ENCODE data around the gene DSP. TPM values are rescaled to one million over a fixed set of nuclear protein-coding genes. Genes with fewer than 3 reads are reported as not detected.

The DSP gene
- total RNA-seq, 1 donor from 2014 or later: 80.1 TPM

DNA sequence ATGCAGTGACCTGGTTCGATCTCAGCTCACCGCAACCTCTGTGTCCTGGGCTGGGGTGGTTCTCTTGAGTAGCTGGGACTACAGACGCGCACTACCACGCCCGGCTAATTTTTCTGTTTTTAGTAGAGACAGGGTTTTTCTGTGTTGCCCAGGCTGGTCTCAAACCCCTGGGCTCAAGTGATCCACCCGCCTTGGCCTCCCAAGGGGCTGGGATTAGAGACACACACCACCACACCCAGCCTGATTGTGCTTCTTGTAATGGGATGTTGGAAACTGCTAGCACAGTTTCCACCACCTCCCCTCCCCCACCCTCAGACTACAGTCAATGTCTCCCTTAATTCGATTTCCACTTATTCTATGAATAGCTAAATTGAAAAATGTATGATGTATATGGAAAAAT, 22.6 kb upstream of the DSP start:
- no peak for DNase-seq (ENCODE audit: low read depth)
- TF ChIP-seq, protein P1, sequence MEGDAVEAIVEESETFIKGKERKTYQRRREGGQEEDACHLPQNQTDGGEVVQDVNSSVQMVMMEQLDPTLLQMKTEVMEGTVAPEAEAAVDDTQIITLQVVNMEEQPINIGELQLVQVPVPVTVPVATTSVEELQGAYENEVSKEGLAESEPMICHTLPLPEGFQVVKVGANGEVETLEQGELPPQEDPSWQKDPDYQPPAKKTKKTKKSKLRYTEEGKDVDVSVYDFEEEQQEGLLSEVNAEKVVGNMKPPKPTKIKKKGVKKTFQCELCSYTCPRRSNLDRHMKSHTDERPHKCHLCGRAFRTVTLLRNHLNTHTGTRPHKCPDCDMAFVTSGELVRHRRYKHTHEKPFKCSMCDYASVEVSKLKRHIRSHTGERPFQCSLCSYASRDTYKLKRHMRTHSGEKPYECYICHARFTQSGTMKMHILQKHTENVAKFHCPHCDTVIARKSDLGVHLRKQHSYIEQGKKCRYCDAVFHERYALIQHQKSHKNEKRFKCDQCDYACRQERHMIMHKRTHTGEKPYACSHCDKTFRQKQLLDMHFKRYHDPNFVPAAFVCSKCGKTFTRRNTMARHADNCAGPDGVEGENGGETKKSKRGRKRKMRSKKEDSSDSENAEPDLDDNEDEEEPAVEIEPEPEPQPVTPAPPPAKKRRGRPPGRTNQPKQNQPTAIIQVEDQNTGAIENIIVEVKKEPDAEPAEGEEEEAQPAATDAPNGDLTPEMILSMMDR (conservative IDR thresholded peaks at IDR 0.05; ENCODE audit: low read depth, low read length): no peak
- H3K4me3 ChIP-seq (ENCODE audit: low read depth, low read length): no peak overlapping the region

DNA sequence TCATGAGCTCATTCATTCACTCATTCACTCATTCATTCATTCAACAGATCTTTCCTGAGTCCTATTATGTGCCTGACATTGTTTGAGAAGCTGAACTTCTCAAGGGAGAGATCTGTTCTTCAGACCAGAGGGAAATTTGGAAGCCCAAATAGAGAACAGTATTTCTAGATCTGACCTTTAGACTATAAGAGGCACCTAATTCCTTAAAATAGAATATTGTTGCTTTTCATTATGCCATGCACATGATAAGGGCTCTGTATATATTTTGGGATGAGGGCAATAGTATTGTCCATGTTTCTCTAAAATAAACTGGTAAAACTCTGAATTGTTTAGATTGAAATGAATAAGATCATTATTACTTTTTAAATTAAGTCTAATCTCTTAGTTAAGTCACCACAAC, 18.6 kb upstream of the DSP start:
- TF ChIP-seq, protein P1 (conservative IDR thresholded peaks at IDR 0.05; ENCODE audit: low read depth, low read length): no peak
- H3K4me3 ChIP-seq (ENCODE audit: low read depth, low read length): no peak overlapping the region
- no peak for DNase-seq (ENCODE audit: low read depth)

- TF ChIP-seq, protein P1 (conservative IDR thresholded peaks at IDR 0.05; ENCODE audit: low read depth, low read length): no peak
- no peak overlapping the region for H3K4me3 ChIP-seq (ENCODE audit: low read depth, low read length)
- no peak for DNase-seq (ENCODE audit: low read depth)
These were observed 17.5 kb upstream of the DSP start for GRCh38 chr6:7523922-7524321.

GRCh38 chr6:7526755-7527154, 14.7 kb upstream of the DSP start:
- no peak for DNase-seq (ENCODE audit: low read depth)
- H3K4me3 ChIP-seq (ENCODE audit: low read depth, low read length): no peak overlapping the region
- TF ChIP-seq, protein P1 (conservative IDR thresholded peaks at IDR 0.05; ENCODE audit: low read depth, low read length): no peak

GRCh38 chr6:7528565-7528964, 12.9 kb upstream of the DSP start:
- DNase-seq (ENCODE audit: low read depth): no peak
- TF ChIP-seq, protein P1 (conservative IDR thresholded peaks at IDR 0.05; ENCODE audit: low read depth, low read length): no peak
- no peak overlapping the region for H3K4me3 ChIP-seq (ENCODE audit: low read depth, low read length)

- H3K4me3 ChIP-seq (ENCODE audit: low read depth, low read length): no peak overlapping the region
- TF ChIP-seq, protein P1 (conservative IDR thresholded peaks at IDR 0.05; ENCODE audit: low read depth, low read length): no peak
- no peak for DNase-seq (ENCODE audit: low read depth)
These were observed 12.3 kb upstream of the DSP start for GRCh38 chr6:7529141-7529540.

- TF ChIP-seq, protein P1 (conservative IDR thresholded peaks at IDR 0.05; ENCODE audit: low read depth, low read length): no peak
- no peak overlapping the region for H3K4me3 ChIP-seq (ENCODE audit: low read depth, low read length)
- no peak for DNase-seq (ENCODE audit: low read depth)
These were observed 9.2 kb upstream of the DSP start for GRCh38 chr6:7532232-7532631.

All from epithelial cell of proximal tubule (primary cell).